Nephron progenitor cell (in vitro differentiated cells): ENCODE measurements around the gene TKTL1.
A peak's percentile ranks its signal among the peaks of the same experiment; 100 is the strongest.
"Not testable (repeated sequence)": the region's sequence is repeated elsewhere in the genome, so short reads cannot be mapped to it uniquely, and the experiment has no call there.

Source experiments
- DNase-seq: peaks from one replicate; pipeline ENCODE4 v3.0.0; 2021
- H3K27ac Mint-ChIP-seq: 2 replicates; pipeline ENCODE4 v1.8.0; 2021; ENCODE audit warnings: mild to moderate bottlenecking, moderate library complexity, mixed read lengths
- H3K27me3 Mint-ChIP-seq: 2 replicates; pipeline ENCODE4 v1.8.0; 2021; ENCODE audit warnings: mild to moderate bottlenecking, low read depth, mixed read lengths; ENCODE audit not compliant: poor library complexity
- H3K36me3 Mint-ChIP-seq: 2 replicates; pipeline ENCODE4 v1.8.0; 2021; ENCODE audit warnings: low read depth, mixed read lengths
- H3K4me1 Mint-ChIP-seq: 2 replicates; pipeline ENCODE4 v1.8.0; 2021; ENCODE audit warnings: mixed read lengths
- H3K4me3 Mint-ChIP-seq: 2 replicates; pipeline ENCODE4 v1.8.0; 2021; ENCODE audit warnings: mild to moderate bottlenecking, moderate library complexity, mixed read lengths
- H3K9me3 Mint-ChIP-seq: 2 replicates; pipeline ENCODE4 v1.8.0; 2021; ENCODE audit warnings: mild to moderate bottlenecking, moderate library complexity, mixed read lengths
- CTCF ChIP-seq: fragments of 200-600 bp; sonication (generic); IDR thresholded peaks from 2 replicates; pipeline ENCODE4 v1.5.0; 2021; ENCODE audit warnings: antibody characterized with exemption

Gene TKTL1

GRCh38 chrX:154334496-154334895 lies 38.9 kb downstream of the TKTL1 start:
- H3K4me1 Mint-ChIP-seq, result peaks cover 12% of the 10 kb centered on the region
- peaks cover 50% of the 10 kb centered on the region for H3K9me3 Mint-ChIP-seq
- no peak for DNase-seq
- peaks cover 16% of the 10 kb centered on the region for H3K27me3 Mint-ChIP-seq
- no peaks in the 10 kb centered on the region for H3K36me3 Mint-ChIP-seq
- H3K27ac Mint-ChIP-seq, result peak overlapping the region; percentile 48
- no peak overlapping the region for H3K4me3 Mint-ChIP-seq
- no peak for TF ChIP-seq CTCF

- not testable (repeated sequence) for H3K27me3 Mint-ChIP-seq, H3K9me3 Mint-ChIP-seq, H3K27ac Mint-ChIP-seq, H3K36me3 Mint-ChIP-seq, H3K4me1 Mint-ChIP-seq, H3K4me3 Mint-ChIP-seq, DNase-seq
Measured at GRCh38 chrX:154341399-154342298, 46.1 kb downstream of the TKTL1 start.

- H3K9me3 Mint-ChIP-seq, H3K27ac Mint-ChIP-seq, H3K27me3 Mint-ChIP-seq, H3K4me3 Mint-ChIP-seq, H3K4me1 Mint-ChIP-seq, H3K36me3 Mint-ChIP-seq, DNase-seq: not testable (repeated sequence)
Measured at GRCh38 chrX:154343063-154343462, 47.5 kb downstream of the TKTL1 start.

GRCh38 chrX:154343620-154344019 lies 48.0 kb downstream of the TKTL1 start:
- not testable (repeated sequence) for H3K9me3 Mint-ChIP-seq

GRCh38 chrX:154348114-154348531 lies 52.5 kb downstream of the TKTL1 start:
- no peak overlapping the region for H3K27ac Mint-ChIP-seq
- no peak for TF ChIP-seq CTCF
- H3K36me3 Mint-ChIP-seq, result peaks cover 6% of the 10 kb centered on the region
- no peaks in the 10 kb centered on the region for H3K27me3 Mint-ChIP-seq
- H3K4me3 Mint-ChIP-seq, result no peak overlapping the region
- peaks cover 11% of the 10 kb centered on the region for H3K9me3 Mint-ChIP-seq
- no peak for DNase-seq
- H3K4me1 Mint-ChIP-seq, result peaks cover 5% of the 10 kb centered on the region

More at GRCh38 chrX:154343620-154344019, 48.0 kb downstream of the TKTL1 start:
- H3K27me3 Mint-ChIP-seq, H3K4me3 Mint-ChIP-seq, H3K36me3 Mint-ChIP-seq, DNase-seq, H3K4me1 Mint-ChIP-seq, H3K27ac Mint-ChIP-seq: not testable (repeated sequence)

GRCh38 chrX:154348646-154349358 lies 53.2 kb downstream of the TKTL1 start:
- Mint-ChIP-seq H3K9me3 (peaks cover 15% of the 10 kb centered on the region), H3K36me3 (peaks cover 12% of the 10 kb centered on the region), H3K4me3 (no peak overlapping the region), H3K27ac (peak overlapping the region; percentile 82), H3K4me1 (peaks cover 5% of the 10 kb centered on the region), H3K27me3 (no peaks in the 10 kb centered on the region)
- no peak for DNase-seq
- TF ChIP-seq CTCF, result no peak

GRCh38 chrX:154349359-154349935 lies 53.9 kb downstream of the TKTL1 start:
- no peak for DNase-seq
- peaks cover 5% of the 10 kb centered on the region for H3K4me1 Mint-ChIP-seq
- H3K27me3 Mint-ChIP-seq, result no peaks in the 10 kb centered on the region
- peaks cover 12% of the 10 kb centered on the region for H3K36me3 Mint-ChIP-seq
- peaks cover 15% of the 10 kb centered on the region for H3K9me3 Mint-ChIP-seq
- H3K4me3 Mint-ChIP-seq, result no peak overlapping the region
- H3K27ac Mint-ChIP-seq, result no peak overlapping the region
- TF ChIP-seq CTCF, result no peak
